NCI-H226 (cell line): Measurements from ENCODE around the gene RFFL.

ENCODE experiments used
- DNase-seq: peaks from one replicate; pipeline ENCODE4 v3.0.0-alpha.2; 2015

Gene RFFL

GRCh38 chr17:35080536-35080935, 17.0 kb upstream of the RFFL start:
- DNase-seq = no peak

DNA sequence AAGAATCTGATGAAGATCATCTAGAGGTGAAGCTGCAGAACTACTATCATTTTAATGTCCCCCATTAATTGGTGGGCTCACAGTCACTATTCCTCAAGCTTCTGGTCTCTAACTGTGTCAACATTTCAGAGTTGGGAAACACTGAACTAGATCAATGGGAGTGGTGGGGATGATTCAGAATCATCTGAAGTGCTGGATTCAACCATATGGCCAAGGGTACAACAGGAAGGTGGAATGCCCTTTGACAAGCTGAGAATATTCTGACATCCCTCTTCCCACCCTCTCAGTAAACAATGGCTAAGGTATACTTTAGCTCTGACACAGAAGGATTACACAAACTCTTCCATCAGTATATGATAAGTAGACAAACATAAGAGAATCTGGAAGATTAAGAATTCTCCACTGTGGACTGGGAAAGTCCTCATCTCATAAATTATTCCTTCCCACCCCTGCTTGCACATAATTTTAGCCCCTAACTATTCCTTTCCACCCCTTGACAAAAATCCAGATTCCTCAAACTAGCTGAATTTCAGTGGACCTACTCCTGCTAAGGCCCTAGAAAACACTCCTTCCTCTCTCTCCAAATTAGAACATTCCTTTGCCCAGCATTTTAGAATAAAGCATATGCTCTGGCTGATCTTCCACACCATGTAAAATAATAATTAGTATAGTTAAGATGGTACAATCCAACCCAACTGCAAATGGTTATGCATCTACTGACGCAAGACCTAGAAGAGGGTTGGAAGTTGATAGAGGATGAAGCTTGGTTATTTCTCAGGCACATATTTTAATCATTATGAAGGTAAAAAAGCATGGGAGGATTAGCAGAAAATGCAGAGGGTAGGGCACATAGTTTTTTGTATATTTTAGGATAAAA, 16.3 kb upstream of the RFFL start:
- peak; percentile 17 for DNase-seq

GRCh38 chr17:35076874-35077273, 13.4 kb upstream of the RFFL start:
- DNase-seq = no peak

DNA sequence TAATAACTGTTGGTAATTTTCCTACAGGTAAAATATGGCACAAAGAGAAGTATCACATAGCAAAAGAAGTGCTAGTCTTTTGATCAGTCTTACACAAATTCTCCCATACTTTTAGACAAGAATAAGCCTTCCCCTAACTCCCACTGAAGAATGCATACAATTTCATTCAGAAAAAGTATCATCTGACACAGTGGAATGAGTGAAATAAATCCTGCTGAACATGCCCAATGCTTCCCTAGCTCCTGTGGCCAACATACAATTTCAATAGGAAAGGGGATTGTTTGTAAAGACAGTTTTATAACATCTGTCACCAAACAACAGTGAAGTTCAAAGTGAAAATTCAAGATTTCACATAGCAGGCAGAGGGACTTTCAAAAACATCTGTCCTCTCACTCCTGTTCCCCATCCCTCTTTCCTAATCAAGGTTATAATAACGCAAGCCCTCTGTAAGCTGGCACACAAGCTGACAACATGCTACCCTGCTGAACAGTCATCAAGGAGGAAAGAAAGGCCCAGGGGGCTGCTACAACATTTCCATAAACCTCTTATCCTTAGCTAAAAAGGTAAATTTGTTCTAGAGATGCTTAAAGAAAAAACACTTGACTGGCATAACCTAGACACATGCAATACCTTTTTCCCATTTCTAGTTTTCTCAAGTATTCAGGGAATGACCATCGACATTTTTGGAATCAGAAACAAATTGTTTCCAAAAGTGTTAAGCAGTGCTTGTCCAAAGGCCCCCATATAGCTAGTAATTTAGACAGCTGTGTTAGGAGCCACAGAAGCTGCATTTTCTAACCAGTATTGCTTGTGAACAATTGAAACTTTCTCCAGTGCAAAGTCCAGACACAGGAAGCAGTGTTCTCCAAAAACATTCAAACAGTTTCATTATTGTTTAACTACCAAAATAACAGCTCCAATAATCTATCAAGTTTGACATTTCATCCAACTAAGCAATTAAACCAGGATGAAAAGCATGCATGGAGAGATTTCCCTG, 11.5 kb upstream of the RFFL start:
- DNase-seq = no peak

DNA sequence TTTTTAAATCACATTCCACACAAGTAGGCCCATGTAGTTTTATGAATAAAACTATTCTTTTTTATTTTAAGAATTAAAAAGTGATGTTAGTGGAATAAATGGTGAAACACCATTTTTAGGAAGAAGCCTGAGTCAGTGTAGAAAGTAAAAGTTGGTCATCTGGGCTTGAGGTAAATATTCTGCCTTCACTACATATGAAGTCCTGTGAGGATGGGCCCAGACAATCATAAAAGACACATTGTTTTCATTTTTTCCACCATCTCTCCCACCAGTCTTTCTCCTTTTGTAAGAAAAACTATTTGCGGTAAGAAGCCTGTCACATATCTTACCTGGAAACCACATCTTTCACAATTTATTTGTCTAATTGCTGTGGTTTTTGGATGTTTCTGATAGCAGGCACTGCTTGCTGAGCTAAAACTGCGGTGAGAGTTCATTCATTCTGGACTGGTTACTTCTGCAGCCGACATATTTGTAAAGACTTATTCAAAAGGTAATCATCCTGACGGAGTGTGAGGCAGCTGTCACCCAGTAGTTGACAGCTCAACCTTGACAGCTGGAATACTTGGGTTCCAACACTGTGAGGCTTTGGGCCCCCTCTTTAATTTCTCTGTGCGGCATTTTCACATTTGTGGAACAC, 10.6 kb upstream of the RFFL start:
- no peak for DNase-seq

- no peak for DNase-seq
Observed at GRCh38 chr17:35073183-35073790, 9.8 kb upstream of the RFFL start.

- no peak for DNase-seq
Observed at GRCh38 chr17:35069311-35069710, 5.8 kb upstream of the RFFL start.

DNA sequence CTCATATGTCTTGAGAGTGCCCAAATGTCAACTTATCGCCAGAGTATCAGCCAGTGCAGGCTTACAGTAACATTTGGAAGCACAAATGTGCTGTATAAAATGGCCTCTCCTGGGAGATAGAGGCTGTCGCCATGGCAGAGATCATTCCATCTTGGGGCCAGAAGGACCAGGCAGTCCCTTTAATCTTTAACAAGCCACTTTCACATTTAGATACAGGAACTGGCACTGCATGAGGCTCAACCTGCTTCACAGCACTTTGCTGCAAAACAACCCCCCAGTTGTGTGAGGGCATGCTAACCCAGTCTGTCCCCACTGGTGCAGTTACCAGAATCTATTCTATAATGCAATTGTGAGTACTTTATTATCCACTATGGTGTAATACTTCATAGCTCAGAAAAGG, 4.7 kb upstream of the RFFL start:
- DNase-seq = no peak

GRCh38 chr17:35065880-35066279, 2.4 kb upstream of the RFFL start:
- no peak for DNase-seq

GRCh38 chr17:35064516-35065215, 1.2 kb upstream of the RFFL start:
- DNase-seq = no peak

GRCh38 chr17:35062308-35062707, 1.2 kb downstream of the RFFL start:
- no peak for DNase-seq

DNA sequence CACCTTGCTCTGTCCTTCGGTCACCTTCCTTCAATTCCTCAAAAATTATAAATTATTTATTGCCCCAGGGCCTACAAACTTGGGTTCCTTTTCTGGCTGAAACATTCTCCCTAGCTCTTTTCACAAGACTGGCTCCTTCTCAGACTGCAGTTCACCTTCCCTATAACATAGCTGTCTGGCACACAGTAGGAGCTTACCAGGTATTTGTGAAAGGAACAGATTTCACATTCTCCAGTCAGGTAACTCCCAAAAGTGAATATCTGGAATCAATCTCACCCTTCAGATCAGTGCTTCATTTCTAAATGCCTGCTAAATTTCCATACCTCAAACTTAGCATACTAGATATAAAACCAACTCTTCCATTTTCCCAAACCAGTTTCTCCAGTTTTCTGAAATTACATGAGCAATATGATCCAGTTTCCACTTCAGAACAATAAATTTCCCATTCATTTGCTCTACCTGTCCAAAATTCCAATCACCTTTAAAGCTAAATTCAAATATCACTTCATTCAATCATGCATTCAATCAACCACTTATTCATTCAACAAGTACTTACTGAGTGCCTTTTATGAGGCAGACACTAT, 6.1 kb downstream of the RFFL start:
- DNase-seq = no peak

- no peak for DNase-seq
Observed at GRCh38 chr17:35056013-35056412, 7.5 kb downstream of the RFFL start.

DNA sequence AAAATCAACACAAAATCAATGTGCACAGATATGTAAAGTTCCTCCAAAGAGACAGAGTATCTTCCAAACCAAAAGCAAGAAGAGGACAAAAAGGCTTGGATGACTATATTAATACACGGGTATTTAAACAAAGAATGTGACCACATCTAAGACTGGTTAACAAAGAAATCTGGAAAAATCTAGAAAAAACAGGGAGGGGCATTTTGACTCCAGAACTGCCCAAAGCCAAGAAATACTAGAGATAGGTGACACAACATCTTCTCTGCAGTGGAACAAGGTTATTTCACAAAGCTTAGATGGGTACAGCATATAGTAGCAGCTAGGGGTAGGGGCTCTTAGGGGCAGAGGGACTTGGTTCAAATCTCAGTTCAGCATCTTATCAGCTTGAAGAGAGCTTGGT, 10.3 kb downstream of the RFFL start:
- DNase-seq = no peak

GRCh38 chr17:35052780-35053179, 10.7 kb downstream of the RFFL start:
- DNase-seq = no peak

DNA sequence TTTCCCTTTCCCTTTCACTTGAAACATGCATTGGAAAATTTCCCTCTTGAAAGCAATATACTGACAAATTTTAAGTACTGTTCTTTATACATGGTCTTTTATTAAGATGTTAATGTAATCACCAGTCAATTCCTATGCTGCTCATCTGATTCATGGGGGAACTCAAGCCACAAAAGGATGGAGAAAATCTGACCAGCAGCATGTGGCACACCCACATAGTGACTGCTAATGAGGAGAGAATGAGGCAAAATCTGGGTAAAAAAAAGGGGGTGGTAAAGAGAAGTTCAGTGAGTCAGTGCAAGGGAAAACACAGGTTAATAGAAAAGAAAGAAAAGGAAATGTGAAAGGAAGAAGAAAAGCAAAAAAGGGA, 11.3 kb downstream of the RFFL start:
- no peak for DNase-seq

- no peak for DNase-seq
Observed at GRCh38 chr17:35051579-35052240, 11.8 kb downstream of the RFFL start.

- DNase-seq = no peak
Observed at GRCh38 chr17:35051183-35051578, 12.3 kb downstream of the RFFL start.

GRCh38 chr17:35050170-35050569, 13.3 kb downstream of the RFFL start:
- no peak for DNase-seq

DNA sequence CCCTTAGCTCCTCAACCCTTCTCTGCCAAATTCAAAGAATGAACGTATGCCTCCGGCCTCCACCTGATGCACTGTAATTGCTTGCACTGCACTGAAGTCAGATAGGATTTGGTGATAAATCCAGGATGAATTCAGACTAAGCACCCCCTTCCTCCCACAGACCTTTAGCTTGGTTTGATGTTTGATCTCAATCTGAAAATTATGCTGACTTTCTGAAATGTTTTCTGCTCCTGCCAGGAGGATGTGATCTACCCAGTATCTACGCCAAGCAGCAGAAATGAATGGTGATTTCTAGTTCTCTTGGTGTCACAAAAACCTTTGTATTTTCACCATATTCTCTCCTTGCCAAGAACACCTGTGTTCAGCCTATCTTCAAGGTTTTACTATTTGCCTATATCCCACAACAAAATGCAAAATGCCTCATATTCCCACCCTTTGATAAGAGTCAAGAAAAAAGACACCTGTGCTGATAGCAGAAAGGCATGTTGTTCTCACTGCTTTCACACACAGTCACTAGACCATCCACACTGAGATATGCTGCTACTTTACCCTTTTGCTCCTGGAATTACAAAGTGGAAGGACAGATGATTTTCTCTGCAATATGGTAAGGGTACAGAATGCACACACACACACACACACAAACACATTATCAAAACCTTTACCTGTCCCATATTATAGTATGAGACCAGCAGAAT, 14.7 kb downstream of the RFFL start:
- DNase-seq = no peak
